H1 (cell line): ENCODE results near the gene DSCAM. TPM values are rescaled to one million over a fixed set of nuclear protein-coding genes. Genes with fewer than 3 reads are reported as not detected.

Source experiments
- CTCF ChIA-PET: fragments of 300-600 bp; sonication (Branson Sonifier 250); formaldehyde crosslinking; loops from one replicate; lab custom pipeline; 2021; ENCODE audit not compliant: partially characterized antibody; lab: Charles Lee
- POLR2A ChIA-PET: fragments of 300-600 bp; sonication (Branson Sonifier 250); formaldehyde crosslinking; loops from one replicate; lab custom pipeline; 2021; ENCODE audit warnings: inconsistent platforms; ENCODE audit not compliant: partially characterized antibody; lab: Charles Lee
- DNase-seq, 2 experiments: peaks; one replicate each; pipeline versions ENCODE4 v3.0.0 to v3.0.0-alpha.2; 2010 to 2022; ENCODE audit warnings: low spot score in 2 of 2, low read depth in 1 of 2, mixed read lengths in 1 of 2
- FAIRE-seq: peaks from 2 replicates; lab custom pipeline; 2011; peaks lifted over from hg19 to GRCh38; lab: Jason Lieb, UNC
- H2AFZ ChIP-seq: 2 replicates; pipeline ENCODE4 v1.8.1; 2012; ENCODE audit warnings: low read length, inconsistent platforms
- H2AK5ac ChIP-seq: 2 replicates; pipeline ENCODE4 v1.6.1; 2013; ENCODE audit warnings: low read depth, low read length
- H2BK120ac ChIP-seq: replicated peaks from 2 replicates; pipeline ENCODE3; 2013; ENCODE audit warnings: low read depth, low read length, inconsistent platforms
- H2BK12ac ChIP-seq: 2 replicates; pipeline ENCODE4 v1.6.1; 2013; ENCODE audit warnings: low read depth, low read length
- H2BK15ac ChIP-seq: 2 replicates; pipeline ENCODE4 v1.6.1; 2013; ENCODE audit warnings: low read length
- H2BK20ac ChIP-seq: 2 replicates; pipeline ENCODE4 v1.6.1; 2013; ENCODE audit warnings: low read length
- H2BK5ac ChIP-seq: 2 replicates; pipeline ENCODE4 v1.6.1; 2013; ENCODE audit warnings: low read depth, low read length
- H3K14ac ChIP-seq: 2 replicates; pipeline ENCODE4 v1.6.1; 2013; ENCODE audit warnings: inconsistent platforms; ENCODE audit not compliant: insufficient read length
- H3K18ac ChIP-seq: 2 replicates; pipeline ENCODE4 v1.6.1; 2013; ENCODE audit warnings: low read length; ENCODE audit errors: extremely low read depth
- H3K23ac ChIP-seq: 2 replicates; pipeline ENCODE4 v1.6.1; 2013; ENCODE audit warnings: inconsistent platforms; ENCODE audit not compliant: insufficient read length
- H3K23me2 ChIP-seq: 2 replicates; pipeline ENCODE4 v1.6.1; 2013; ENCODE audit warnings: low read depth, low read length
- H3K27ac ChIP-seq: 2 replicates; pipeline ENCODE4 v1.6.1; 2011; ENCODE audit warnings: low read depth, low read length, inconsistent platforms
- H3K27me3 ChIP-seq, 4 experiments: replicated peaks in 1 of 4; 1 replicate in 1 of 4; 2 replicates in 3 of 4; pipeline versions ENCODE4 v1.6.1 to v1.8.1; 2011 to 2013; ENCODE audit warnings: low read length in 3 of 4, mild to moderate bottlenecking in 3 of 4, inconsistent platforms in 2 of 4, mixed read lengths in 2 of 4, moderate library complexity in 1 of 4; ENCODE audit not compliant: control insufficient read depth in 3 of 4, insufficient read depth in 3 of 4; ENCODE audit errors: extremely low read depth in 1 of 4
- H3K36me3 ChIP-seq, 4 experiments: 2 replicates each; pipeline versions ENCODE4 v1.6.1 to v1.8.1; 2011 to 2013; ENCODE audit warnings: mild to moderate bottlenecking in 4 of 4, low read length in 3 of 4, moderate library complexity in 2 of 4, control low read depth in 1 of 4, inconsistent platforms in 1 of 4; ENCODE audit not compliant: insufficient read depth in 4 of 4, control insufficient read depth in 2 of 4
- H3K4ac ChIP-seq: replicated peaks from 2 replicates; pipeline ENCODE3; 2013; ENCODE audit warnings: low read length, low read depth, mixed read lengths, inconsistent platforms; ENCODE audit not compliant: insufficient read length
- H3K4me1 ChIP-seq, 4 experiments: replicated peaks in 1 of 4; 1 replicate in 1 of 4; 2 replicates in 3 of 4; pipeline versions ENCODE4 v1.6.1 to v1.8.1; 2011 to 2013; ENCODE audit warnings: low read length in 3 of 4, inconsistent platforms in 2 of 4, mixed read lengths in 1 of 4; ENCODE audit not compliant: insufficient read depth in 4 of 4, control insufficient read depth in 3 of 4
- H3K4me2 ChIP-seq, 2 experiments: 2 replicates each; pipeline versions ENCODE4 v1.6.1 to v1.8.1; 2011 to 2013; ENCODE audit warnings: low read depth in 2 of 2, low read length in 2 of 2, control low read depth in 1 of 2, inconsistent platforms in 1 of 2, mild to moderate bottlenecking in 1 of 2; ENCODE audit not compliant: insufficient read depth in 1 of 2
- H3K4me3 ChIP-seq, 4 experiments: fragments of 200-600, 300-600 bp in 1 of 4; sonication (generic), shearing (Covaris generic), sonication (Bioruptor Twin) in 1 of 4; 2 replicates each; pipeline versions ENCODE4 v1.5.1 to v1.8.1; 2011 to 2016; ENCODE audit warnings: low read length in 4 of 4, low read depth in 3 of 4, control low read depth in 2 of 4, inconsistent platforms in 2 of 4, mild to moderate bottlenecking in 2 of 4, mixed read lengths in 1 of 4, moderate library complexity in 1 of 4; ENCODE audit not compliant: insufficient read depth in 2 of 4; ENCODE audit errors: extremely low read depth in 1 of 4
- H3K56ac ChIP-seq: replicated peaks from 2 replicates; pipeline ENCODE3; 2013; ENCODE audit warnings: low read depth, mild to moderate bottlenecking, mixed read lengths, low read length, inconsistent platforms; ENCODE audit not compliant: insufficient read length
- H3K79me1 ChIP-seq: 2 replicates; pipeline ENCODE4 v1.6.1; 2013; ENCODE audit warnings: low read depth, low read length, control low read depth
- H3K79me2 ChIP-seq, 2 experiments: 2 replicates each; pipeline versions ENCODE4 v1.6.1 to v1.8.1; 2012 to 2013; ENCODE audit warnings: low read length in 2 of 2, mild to moderate bottlenecking in 2 of 2, inconsistent platforms in 1 of 2; ENCODE audit not compliant: insufficient read depth in 2 of 2, control insufficient read depth in 1 of 2
- H3K9ac ChIP-seq, 4 experiments: replicated peaks in 1 of 4; 1 replicate in 1 of 4; 2 replicates in 3 of 4; pipeline versions ENCODE4 v1.6.1 to v1.8.1; 2011 to 2013; ENCODE audit warnings: low read depth in 3 of 4, low read length in 3 of 4, control low read depth in 2 of 4, mild to moderate bottlenecking in 2 of 4, moderate library complexity in 2 of 4, inconsistent platforms in 1 of 4; ENCODE audit errors: extremely low read depth in 1 of 4
- H3K9me3 ChIP-seq, 2 experiments: 2 replicates each; pipeline versions ENCODE4 v1.6.1 to v1.8.1; 2012 to 2013; ENCODE audit warnings: mild to moderate bottlenecking in 2 of 2, moderate library complexity in 2 of 2, control low read depth in 1 of 2, inconsistent platforms in 1 of 2, low read depth in 1 of 2, low read length in 1 of 2, mixed read lengths in 1 of 2; ENCODE audit not compliant: insufficient read depth in 2 of 2
- H4K20me1 ChIP-seq, 2 experiments: replicated peaks in 1 of 2; 2 replicates each; pipeline versions ENCODE3 to v1.8.1; 2011 to 2013; ENCODE audit warnings: inconsistent platforms in 2 of 2, low read length in 2 of 2, mild to moderate bottlenecking in 1 of 2; ENCODE audit not compliant: insufficient read depth in 2 of 2, control insufficient read depth in 1 of 2
- H4K5ac ChIP-seq: 2 replicates; pipeline ENCODE4 v1.6.1; 2013; ENCODE audit warnings: low read length, low read depth, mixed read lengths, inconsistent platforms; ENCODE audit not compliant: insufficient read length
- H4K8ac ChIP-seq: 2 replicates; pipeline ENCODE4 v1.8.0; 2013; ENCODE audit warnings: mild to moderate bottlenecking, moderate library complexity, low read length, inconsistent platforms; ENCODE audit not compliant: insufficient read depth; ENCODE audit errors: extremely low read depth
- H4K91ac ChIP-seq: replicated peaks from 2 replicates; pipeline ENCODE3; 2013; ENCODE audit warnings: low read length, mixed read lengths, inconsistent platforms; ENCODE audit not compliant: insufficient read length
- RAD21 ChIP-seq, 2 experiments: IDR thresholded peaks in 1 of 2; conservative IDR thresholded peaks in 1 of 2; 2 replicates each; pipeline ENCODE4 v1.6.1; 2011; ENCODE audit warnings: low read depth in 2 of 2, low read length in 2 of 2, improper control_type of control experiment in 1 of 2, inconsistent platforms in 1 of 2, mild to moderate bottlenecking in 1 of 2, moderate library complexity in 1 of 2
- TAF7 ChIP-seq: optimal IDR thresholded peaks from 2 replicates; pipeline ENCODE3; 2011; ENCODE audit warnings: low read depth, mild to moderate bottlenecking, inconsistent platforms, low read length, moderate library complexity, borderline replicate concordance
- WGBS, 2 experiments: shearing (Covaris generic) in 1 of 2; methylation state at CpG; one replicate each; pipeline versions ENCODE4 v1.1.6 to v1.1.7; 2013 to 2015; ENCODE audit warnings: low lambda C conversion rate in 2 of 2, mixed read lengths in 2 of 2, inconsistent platforms in 1 of 2, low coverage in 1 of 2, missing lambda C conversion rate in 1 of 2; ENCODE audit not compliant: insufficient replicate concordance in 2 of 2, insufficient coverage in 1 of 2, insufficient read length in 1 of 2; ENCODE audit errors: extremely low coverage in 1 of 2, missing lambda C conversion rate in 1 of 2; 5-methylcytosine and 5-hydroxymethylcytosine counted together
- polyA plus RNA-seq, 7 experiments: library from polyadenylated mRNA; depleted of rRNA in 3 of 7; stranded (reverse) in 5 of 7; unstranded in 2 of 7; fragments of >200 nt in 5 of 7; fragments of 200-250 nt in 2 of 7; gene quantifications; 1 replicate in 5 of 7; 2 replicates in 1 of 7; 4 replicates in 1 of 7; pipeline versions ENCODE4 v1.2.1 to v1.2.3, GENCODE V29; 2011 to 2013; ENCODE audit warnings: missing spikeins in 2 of 7, mixed read lengths in 2 of 7
- total RNA-seq: library from RNA; stranded (reverse); fragmentation: NEBNext Ultra II Directional; extraction: Animal tissue kit (Norgen Biotek cat#: 25700); gene quantifications from 2 replicates; pipeline ENCODE4 v1.2.1, GENCODE V29; 2021
- TF ChIP-seq, protein P1 (sequence below), 3 experiments: IDR thresholded peaks; 1 replicate in 2 of 3; 2 replicates in 1 of 3; pipeline versions ENCODE4 v1.5.1 to v1.6.1; 2011; ENCODE audit warnings: low read length in 3 of 3, mild to moderate bottlenecking in 3 of 3, inconsistent platforms in 2 of 3, low read depth in 1 of 3, moderate library complexity in 1 of 3; ENCODE audit not compliant: insufficient read depth in 1 of 3; ENCODE audit errors: control extremely low read depth in 1 of 3

The DSCAM gene
- total and polyA plus RNA-seq, 2 of the 8 experiments (the other 6 are each of a cell fraction or from before 2014, with no cell fraction given), result 0.02 to 0.15 TPM

DNA sequence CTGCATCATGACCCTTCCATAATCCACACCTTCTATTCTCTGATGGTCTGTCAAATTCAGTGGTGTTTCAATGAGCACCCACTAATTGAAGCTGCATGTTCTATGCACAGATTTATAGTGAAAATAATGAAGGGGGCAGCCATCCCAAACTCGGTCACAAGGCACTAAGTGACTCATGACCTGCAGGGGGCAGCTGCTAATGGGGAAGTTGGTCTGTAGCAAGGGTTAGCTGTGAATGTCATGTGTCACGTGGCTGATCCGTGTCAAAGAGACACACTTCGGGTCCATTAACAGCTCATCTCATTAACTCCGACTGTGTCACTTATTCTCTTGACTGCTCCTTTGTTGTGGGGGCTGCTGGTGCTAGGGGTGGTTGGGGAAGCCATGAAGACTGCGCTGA lies 673.1 kb downstream of the DSCAM start:
- Histone ChIP-seq H3K23me2 (no peaks in the 10 kb centered on the region; the same call in 1 of the 2 replicates), H3K18ac (no peak overlapping the region), H3K4me3 (no peak overlapping the region), H4K8ac (no peak overlapping the region), H3K4me1 (no peaks in the 10 kb centered on the region), H2BK120ac (no peak overlapping the region), H3K27me3 (no peaks in the 10 kb centered on the region; a peak in 1 of 7 replicates), H3K4ac (no peak overlapping the region), H2BK12ac (no peak overlapping the region), H3K79me2 (no peaks in the 10 kb centered on the region), H2BK15ac (no peak overlapping the region), H3K9me3 (no peaks in the 10 kb centered on the region), H3K79me1 (no peaks in the 10 kb centered on the region), H2AFZ (no peak overlapping the region), H3K4me2 (no peak overlapping the region), H3K9ac (no peak overlapping the region), H2BK5ac (no peak overlapping the region), H3K14ac (no peak overlapping the region), H2AK5ac (no peak overlapping the region), H4K20me1 (no peaks in the 10 kb centered on the region), H3K27ac (no peak overlapping the region), H3K36me3 (no peaks in the 10 kb centered on the region), H3K23ac (no peak overlapping the region), H2BK20ac (no peak overlapping the region), H3K56ac (no peak overlapping the region), H4K5ac (no peak overlapping the region), H4K91ac (no peak overlapping the region)
- ChIA-PET POLR2A (no interaction called here), CTCF (interaction anchor here (0.7 to 2.5 kb wide), 10 partner anchors 9 to 230 kb away, joined by 3 to 14 read pairs (median 4); no protein-coding TSS in a partner anchor)
- no peak for TF ChIP-seq TAF7
- TF ChIP-seq, protein P1, sequence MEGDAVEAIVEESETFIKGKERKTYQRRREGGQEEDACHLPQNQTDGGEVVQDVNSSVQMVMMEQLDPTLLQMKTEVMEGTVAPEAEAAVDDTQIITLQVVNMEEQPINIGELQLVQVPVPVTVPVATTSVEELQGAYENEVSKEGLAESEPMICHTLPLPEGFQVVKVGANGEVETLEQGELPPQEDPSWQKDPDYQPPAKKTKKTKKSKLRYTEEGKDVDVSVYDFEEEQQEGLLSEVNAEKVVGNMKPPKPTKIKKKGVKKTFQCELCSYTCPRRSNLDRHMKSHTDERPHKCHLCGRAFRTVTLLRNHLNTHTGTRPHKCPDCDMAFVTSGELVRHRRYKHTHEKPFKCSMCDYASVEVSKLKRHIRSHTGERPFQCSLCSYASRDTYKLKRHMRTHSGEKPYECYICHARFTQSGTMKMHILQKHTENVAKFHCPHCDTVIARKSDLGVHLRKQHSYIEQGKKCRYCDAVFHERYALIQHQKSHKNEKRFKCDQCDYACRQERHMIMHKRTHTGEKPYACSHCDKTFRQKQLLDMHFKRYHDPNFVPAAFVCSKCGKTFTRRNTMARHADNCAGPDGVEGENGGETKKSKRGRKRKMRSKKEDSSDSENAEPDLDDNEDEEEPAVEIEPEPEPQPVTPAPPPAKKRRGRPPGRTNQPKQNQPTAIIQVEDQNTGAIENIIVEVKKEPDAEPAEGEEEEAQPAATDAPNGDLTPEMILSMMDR (IDR thresholded peaks at IDR 0.05; ENCODE audit: control extremely low read depth in 1 of 3, insufficient read depth in 1 of 3, low read depth in 1 of 3, low read length in 3 of 3), result peak; percentile 48 to 54 (median 52)
- peak; percentile 45 to 59 for TF ChIP-seq RAD21 (IDR thresholded peaks at IDR 0.05 in 1 of 2, conservative IDR thresholded peaks at IDR 0.05 in 1 of 2; ENCODE audit: low read depth in 2 of 2, low read length in 2 of 2)
- FAIRE-seq, result no peak
- WGBS, 2 experiments, result 81% methylated on average over 6 of the region's 6 CpGs; no CpG with 5 or more reads in 1 of the 2 experiments
- no peak for DNase-seq
